GM23338 (cell line): ENCODE data around the gene NTN3.

ENCODE experiments used
- EZH2 ChIP-seq: fragments of 200-600 bp; sonication (generic); IDR thresholded peaks from one replicate; pipeline ENCODE4 v1.8.0; 2017; ENCODE audit warnings: antibody characterized with exemption, mild to moderate bottlenecking, low read depth; ENCODE audit not compliant: unreplicated experiment
- EZH2phosphoT487 ChIP-seq: fragments of 200-600 bp; sonication (generic); IDR thresholded peaks from one replicate; pipeline ENCODE4 v1.8.1; 2018; ENCODE audit warnings: antibody characterized with exemption; ENCODE audit not compliant: unreplicated experiment
- NANOG ChIP-seq: IDR thresholded peaks from 2 replicates; pipeline ENCODE4 v1.6.1; 2016; ENCODE audit warnings: antibody characterized with exemption, borderline replicate concordance
- POLR2AphosphoS5 ChIP-seq: IDR thresholded peaks from 2 replicates; pipeline ENCODE4 v1.6.1; 2016; ENCODE audit warnings: antibody characterized with exemption, low read depth
- ZNF331 ChIP-seq: fragments of 250-450 bp; sonication (Bioruptor Pico); IDR thresholded peaks from 2 replicates; pipeline ENCODE4 v1.5.0; 2020; ENCODE audit warnings: low read depth, mild to moderate bottlenecking, moderate library complexity
- TF ChIP-seq, protein P1 (sequence below), 2 experiments: fragments of 200-600 bp in 1 of 2; sonication (generic) in 1 of 2; conservative IDR thresholded peaks; 2 replicates each; pipeline versions ENCODE4 v1.5.1 to v1.6.1; 2016 to 2017; ENCODE audit warnings: antibody characterized with exemption in 2 of 2, low read depth in 2 of 2, mild to moderate bottlenecking in 2 of 2, moderate library complexity in 1 of 2
- TF ChIP-seq, protein P2 (sequence below): fragments of 250-450 bp; sonication (Bioruptor Pico); IDR thresholded peaks from 2 replicates; pipeline ENCODE4 v1.5.0; 2020; ENCODE audit warnings: mild to moderate bottlenecking, moderate library complexity
- TF ChIP-seq, protein P3 (sequence below): IDR thresholded peaks from one replicate; pipeline ENCODE4 v1.6.1; 2018; ENCODE audit warnings: antibody characterized with exemption; ENCODE audit not compliant: unreplicated experiment

DNA sequence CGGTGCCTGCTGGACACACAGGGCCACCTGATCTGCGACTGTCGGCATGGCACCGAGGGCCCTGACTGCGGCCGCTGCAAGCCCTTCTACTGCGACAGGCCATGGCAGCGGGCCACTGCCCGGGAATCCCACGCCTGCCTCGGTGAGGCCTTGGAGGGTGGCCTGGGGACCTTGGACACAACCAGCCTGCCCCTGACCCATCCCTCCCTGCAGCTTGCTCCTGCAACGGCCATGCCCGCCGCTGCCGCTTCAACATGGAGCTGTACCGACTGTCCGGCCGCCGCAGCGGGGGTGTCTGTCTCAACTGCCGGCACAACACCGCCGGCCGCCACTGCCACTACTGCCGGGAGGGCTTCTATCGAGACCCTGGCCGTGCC, 1.4 kb downstream of the NTN3 start:
- TF ChIP-seq, protein P1, sequence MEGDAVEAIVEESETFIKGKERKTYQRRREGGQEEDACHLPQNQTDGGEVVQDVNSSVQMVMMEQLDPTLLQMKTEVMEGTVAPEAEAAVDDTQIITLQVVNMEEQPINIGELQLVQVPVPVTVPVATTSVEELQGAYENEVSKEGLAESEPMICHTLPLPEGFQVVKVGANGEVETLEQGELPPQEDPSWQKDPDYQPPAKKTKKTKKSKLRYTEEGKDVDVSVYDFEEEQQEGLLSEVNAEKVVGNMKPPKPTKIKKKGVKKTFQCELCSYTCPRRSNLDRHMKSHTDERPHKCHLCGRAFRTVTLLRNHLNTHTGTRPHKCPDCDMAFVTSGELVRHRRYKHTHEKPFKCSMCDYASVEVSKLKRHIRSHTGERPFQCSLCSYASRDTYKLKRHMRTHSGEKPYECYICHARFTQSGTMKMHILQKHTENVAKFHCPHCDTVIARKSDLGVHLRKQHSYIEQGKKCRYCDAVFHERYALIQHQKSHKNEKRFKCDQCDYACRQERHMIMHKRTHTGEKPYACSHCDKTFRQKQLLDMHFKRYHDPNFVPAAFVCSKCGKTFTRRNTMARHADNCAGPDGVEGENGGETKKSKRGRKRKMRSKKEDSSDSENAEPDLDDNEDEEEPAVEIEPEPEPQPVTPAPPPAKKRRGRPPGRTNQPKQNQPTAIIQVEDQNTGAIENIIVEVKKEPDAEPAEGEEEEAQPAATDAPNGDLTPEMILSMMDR (conservative IDR thresholded peaks at IDR 0.05; ENCODE audit: low read depth in 2 of 2), result no peak
- TF ChIP-seq NANOG, result no peak
- no peak for TF ChIP-seq EZH2
- TF ChIP-seq POLR2AphosphoS5, result no peak
- TF ChIP-seq, protein P2, sequence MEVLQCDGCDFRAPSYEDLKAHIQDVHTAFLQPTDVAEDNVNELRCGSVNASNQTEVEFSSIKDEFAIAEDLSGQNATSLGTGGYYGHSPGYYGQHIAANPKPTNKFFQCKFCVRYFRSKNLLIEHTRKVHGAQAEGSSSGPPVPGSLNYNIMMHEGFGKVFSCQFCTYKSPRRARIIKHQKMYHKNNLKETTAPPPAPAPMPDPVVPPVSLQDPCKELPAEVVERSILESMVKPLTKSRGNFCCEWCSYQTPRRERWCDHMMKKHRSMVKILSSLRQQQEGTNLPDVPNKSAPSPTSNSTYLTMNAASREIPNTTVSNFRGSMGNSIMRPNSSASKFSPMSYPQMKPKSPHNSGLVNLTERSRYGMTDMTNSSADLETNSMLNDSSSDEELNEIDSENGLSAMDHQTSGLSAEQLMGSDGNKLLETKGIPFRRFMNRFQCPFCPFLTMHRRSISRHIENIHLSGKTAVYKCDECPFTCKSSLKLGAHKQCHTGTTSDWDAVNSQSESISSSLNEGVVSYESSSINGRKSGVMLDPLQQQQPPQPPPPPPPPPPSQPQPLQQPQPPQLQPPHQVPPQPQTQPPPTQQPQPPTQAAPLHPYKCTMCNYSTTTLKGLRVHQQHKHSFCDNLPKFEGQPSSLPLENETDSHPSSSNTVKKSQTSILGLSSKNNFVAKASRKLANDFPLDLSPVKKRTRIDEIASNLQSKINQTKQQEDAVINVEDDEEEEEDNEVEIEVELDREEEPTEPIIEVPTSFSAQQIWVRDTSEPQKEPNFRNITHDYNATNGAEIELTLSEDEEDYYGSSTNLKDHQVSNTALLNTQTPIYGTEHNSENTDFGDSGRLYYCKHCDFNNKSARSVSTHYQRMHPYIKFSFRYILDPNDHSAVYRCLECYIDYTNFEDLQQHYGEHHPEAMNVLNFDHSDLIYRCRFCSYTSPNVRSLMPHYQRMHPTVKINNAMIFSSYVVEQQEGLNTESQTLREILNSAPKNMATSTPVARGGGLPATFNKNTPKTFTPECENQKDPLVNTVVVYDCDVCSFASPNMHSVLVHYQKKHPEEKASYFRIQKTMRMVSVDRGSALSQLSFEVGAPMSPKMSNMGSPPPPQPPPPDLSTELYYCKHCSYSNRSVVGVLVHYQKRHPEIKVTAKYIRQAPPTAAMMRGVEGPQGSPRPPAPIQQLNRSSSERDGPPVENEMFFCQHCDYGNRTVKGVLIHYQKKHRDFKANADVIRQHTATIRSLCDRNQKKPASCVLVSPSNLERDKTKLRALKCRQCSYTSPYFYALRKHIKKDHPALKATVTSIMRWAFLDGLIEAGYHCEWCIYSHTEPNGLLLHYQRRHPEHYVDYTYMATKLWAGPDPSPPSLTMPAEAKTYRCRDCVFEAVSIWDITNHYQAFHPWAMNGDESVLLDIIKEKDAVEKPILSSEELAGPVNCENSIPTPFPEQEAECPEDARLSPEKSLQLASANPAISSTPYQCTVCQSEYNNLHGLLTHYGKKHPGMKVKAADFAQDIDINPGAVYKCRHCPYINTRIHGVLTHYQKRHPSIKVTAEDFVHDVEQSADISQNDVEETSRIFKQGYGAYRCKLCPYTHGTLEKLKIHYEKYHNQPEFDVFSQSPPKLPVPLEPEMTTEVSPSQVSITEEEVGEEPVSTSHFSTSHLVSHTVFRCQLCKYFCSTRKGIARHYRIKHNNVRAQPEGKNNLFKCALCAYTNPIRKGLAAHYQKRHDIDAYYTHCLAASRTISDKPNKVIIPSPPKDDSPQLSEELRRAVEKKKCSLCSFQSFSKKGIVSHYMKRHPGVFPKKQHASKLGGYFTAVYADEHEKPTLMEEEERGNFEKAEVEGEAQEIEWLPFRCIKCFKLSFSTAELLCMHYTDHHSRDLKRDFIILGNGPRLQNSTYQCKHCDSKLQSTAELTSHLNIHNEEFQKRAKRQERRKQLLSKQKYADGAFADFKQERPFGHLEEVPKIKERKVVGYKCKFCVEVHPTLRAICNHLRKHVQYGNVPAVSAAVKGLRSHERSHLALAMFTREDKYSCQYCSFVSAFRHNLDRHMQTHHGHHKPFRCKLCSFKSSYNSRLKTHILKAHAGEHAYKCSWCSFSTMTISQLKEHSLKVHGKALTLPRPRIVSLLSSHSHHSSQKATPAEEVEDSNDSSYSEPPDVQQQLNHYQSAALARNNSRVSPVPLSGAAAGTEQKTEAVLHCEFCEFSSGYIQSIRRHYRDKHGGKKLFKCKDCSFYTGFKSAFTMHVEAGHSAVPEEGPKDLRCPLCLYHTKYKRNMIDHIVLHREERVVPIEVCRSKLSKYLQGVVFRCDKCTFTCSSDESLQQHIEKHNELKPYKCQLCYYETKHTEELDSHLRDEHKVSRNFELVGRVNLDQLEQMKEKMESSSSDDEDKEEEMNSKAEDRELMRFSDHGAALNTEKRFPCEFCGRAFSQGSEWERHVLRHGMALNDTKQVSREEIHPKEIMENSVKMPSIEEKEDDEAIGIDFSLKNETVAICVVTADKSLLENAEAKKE (CRISPR knock-in tag), result no peak
- no peak for TF ChIP-seq EZH2phosphoT487
- TF ChIP-seq ZNF331, result no peak
- TF ChIP-seq, protein P3, sequence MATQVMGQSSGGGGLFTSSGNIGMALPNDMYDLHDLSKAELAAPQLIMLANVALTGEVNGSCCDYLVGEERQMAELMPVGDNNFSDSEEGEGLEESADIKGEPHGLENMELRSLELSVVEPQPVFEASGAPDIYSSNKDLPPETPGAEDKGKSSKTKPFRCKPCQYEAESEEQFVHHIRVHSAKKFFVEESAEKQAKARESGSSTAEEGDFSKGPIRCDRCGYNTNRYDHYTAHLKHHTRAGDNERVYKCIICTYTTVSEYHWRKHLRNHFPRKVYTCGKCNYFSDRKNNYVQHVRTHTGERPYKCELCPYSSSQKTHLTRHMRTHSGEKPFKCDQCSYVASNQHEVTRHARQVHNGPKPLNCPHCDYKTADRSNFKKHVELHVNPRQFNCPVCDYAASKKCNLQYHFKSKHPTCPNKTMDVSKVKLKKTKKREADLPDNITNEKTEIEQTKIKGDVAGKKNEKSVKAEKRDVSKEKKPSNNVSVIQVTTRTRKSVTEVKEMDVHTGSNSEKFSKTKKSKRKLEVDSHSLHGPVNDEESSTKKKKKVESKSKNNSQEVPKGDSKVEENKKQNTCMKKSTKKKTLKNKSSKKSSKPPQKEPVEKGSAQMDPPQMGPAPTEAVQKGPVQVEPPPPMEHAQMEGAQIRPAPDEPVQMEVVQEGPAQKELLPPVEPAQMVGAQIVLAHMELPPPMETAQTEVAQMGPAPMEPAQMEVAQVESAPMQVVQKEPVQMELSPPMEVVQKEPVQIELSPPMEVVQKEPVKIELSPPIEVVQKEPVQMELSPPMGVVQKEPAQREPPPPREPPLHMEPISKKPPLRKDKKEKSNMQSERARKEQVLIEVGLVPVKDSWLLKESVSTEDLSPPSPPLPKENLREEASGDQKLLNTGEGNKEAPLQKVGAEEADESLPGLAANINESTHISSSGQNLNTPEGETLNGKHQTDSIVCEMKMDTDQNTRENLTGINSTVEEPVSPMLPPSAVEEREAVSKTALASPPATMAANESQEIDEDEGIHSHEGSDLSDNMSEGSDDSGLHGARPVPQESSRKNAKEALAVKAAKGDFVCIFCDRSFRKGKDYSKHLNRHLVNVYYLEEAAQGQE, result no peak
